ENCODE data around the gene TMEM181.

Gene TMEM181

GRCh38 chr6:158557927-158558326 is 2.0 kb upstream of the TMEM181 start:
- no peaks in the 10 kb centered on the region for H3K36me3 ChIP-seq (ENCODE audit: control insufficient read depth, insufficient read depth, low read length)
- no peak overlapping the region for H3K27ac ChIP-seq
- H3K4me1 ChIP-seq = peaks cover 30% of the 10 kb centered on the region
- H3K9ac ChIP-seq = no peak overlapping the region
- TF ChIP-seq CTCF (IDR thresholded peaks at IDR 0.05) = no peak
- H2AFZ ChIP-seq = no peak overlapping the region
- H3K4me3 ChIP-seq (ENCODE audit: low read depth, low read length) = no peak overlapping the region
- H3K79me2 ChIP-seq = peaks cover 17% of the 10 kb centered on the region
- H3K9me3 ChIP-seq (ENCODE audit: control insufficient read depth, low read length) = no peaks in the 10 kb centered on the region
- H3K4me2 ChIP-seq (ENCODE audit: low read length) = no peak overlapping the region
- H3K27me3 ChIP-seq (ENCODE audit: control insufficient read depth, insufficient read depth, low read length) = no peaks in the 10 kb centered on the region

- H3K27ac ChIP-seq = no peak overlapping the region
These were observed 1.2 kb upstream of the TMEM181 start for GRCh38 chr6:158558415-158559306.

GRCh38 chr6:158559338-158559894 is 475 bp upstream of the TMEM181 start:
- H2AFZ ChIP-seq = peak overlapping the region; percentile 82
- peak overlapping the region; percentile 72 for H3K27ac ChIP-seq
- peak overlapping the region; percentile 52 for H3K4me2 ChIP-seq (ENCODE audit: low read length)
- peaks cover 30% of the 10 kb centered on the region for H3K4me1 ChIP-seq
- peaks cover 32% of the 10 kb centered on the region for H3K79me2 ChIP-seq
- TF ChIP-seq CTCF (IDR thresholded peaks at IDR 0.05) = no peak
- no peaks in the 10 kb centered on the region for H3K36me3 ChIP-seq (ENCODE audit: control insufficient read depth, insufficient read depth, low read length)
- H3K4me3 ChIP-seq (ENCODE audit: low read depth, low read length) = peak overlapping the region; percentile 51
- H3K9ac ChIP-seq = no peak overlapping the region
- no peaks in the 10 kb centered on the region for H3K9me3 ChIP-seq (ENCODE audit: control insufficient read depth, low read length)
- H3K27me3 ChIP-seq (ENCODE audit: control insufficient read depth, insufficient read depth, low read length) = no peaks in the 10 kb centered on the region

More at GRCh38 chr6:158558415-158559306, 1.2 kb upstream of the TMEM181 start:
- H3K4me2 ChIP-seq (ENCODE audit: low read length) = no peak overlapping the region
- no peak overlapping the region for H2AFZ ChIP-seq
- H3K36me3 ChIP-seq (ENCODE audit: control insufficient read depth, insufficient read depth, low read length) = no peaks in the 10 kb centered on the region
- peaks cover 30% of the 10 kb centered on the region for H3K4me1 ChIP-seq
- H3K4me3 ChIP-seq (ENCODE audit: low read depth, low read length) = no peak overlapping the region
- H3K79me2 ChIP-seq = peaks cover 25% of the 10 kb centered on the region
- no peak overlapping the region for H3K9ac ChIP-seq
- H3K9me3 ChIP-seq (ENCODE audit: control insufficient read depth, low read length) = no peaks in the 10 kb centered on the region
- TF ChIP-seq CTCF (IDR thresholded peaks at IDR 0.05) = no peak
- H3K27me3 ChIP-seq (ENCODE audit: control insufficient read depth, insufficient read depth, low read length) = no peaks in the 10 kb centered on the region

GRCh38 chr6:158560836-158561320 is 987 bp downstream of the TMEM181 start:
- no peak for TF ChIP-seq CTCF (IDR thresholded peaks at IDR 0.05)
- no peaks in the 10 kb centered on the region for H3K9me3 ChIP-seq (ENCODE audit: control insufficient read depth, low read length)
- peaks cover 43% of the 10 kb centered on the region for H3K79me2 ChIP-seq
- H3K27ac ChIP-seq = peak overlapping the region; percentile 65
- peak overlapping the region; percentile 60 for H3K4me3 ChIP-seq (ENCODE audit: low read depth, low read length)
- H2AFZ ChIP-seq = peak overlapping the region; percentile 82
- H3K4me2 ChIP-seq (ENCODE audit: low read length) = peak overlapping the region; percentile 52
- no peak overlapping the region for H3K9ac ChIP-seq
- H3K4me1 ChIP-seq = peaks cover 25% of the 10 kb centered on the region
- no peaks in the 10 kb centered on the region for H3K36me3 ChIP-seq (ENCODE audit: control insufficient read depth, insufficient read depth, low read length)
- H3K27me3 ChIP-seq (ENCODE audit: control insufficient read depth, insufficient read depth, low read length) = no peaks in the 10 kb centered on the region

All from parathyroid adenoma (tissue), 2 donors.